Fibroblast of mammary gland (primary cell): ENCODE data around the gene FIG4.

Source experiments
- DNase-seq: peaks from one replicate; pipeline ENCODE4 v3.0.0-alpha.2; 2010; ENCODE audit warnings: low read depth
- H3K4me3 ChIP-seq: 2 replicates; pipeline ENCODE4 v1.5.1; 2011; ENCODE audit warnings: low read depth, mild to moderate bottlenecking, low read length, moderate library complexity; ENCODE audit not compliant: control insufficient read depth
- CTCF ChIP-seq: conservative IDR thresholded peaks from 2 replicates; pipeline ENCODE4 v1.5.1; 2011; ENCODE audit warnings: low read depth, low read length, inconsistent platforms; ENCODE audit not compliant: control insufficient read depth, insufficient read depth

Gene FIG4

GRCh38 chr6:109686566-109687265 lies 4.4 kb upstream of the FIG4 start:
- DNase-seq = peak; percentile 44
- H3K4me3 ChIP-seq = no peak overlapping the region
- TF ChIP-seq CTCF = no peak

- no peak overlapping the region for H3K4me3 ChIP-seq
- peak; percentile 99 for DNase-seq
- no peak for TF ChIP-seq CTCF
Observed at GRCh38 chr6:109687271-109687761, 3.8 kb upstream of the FIG4 start.

GRCh38 chr6:109690373-109690736 lies 741 bp upstream of the FIG4 start:
- DNase-seq = no peak
- H3K4me3 ChIP-seq = peak overlapping the region; percentile 81
- no peak for TF ChIP-seq CTCF

- no peak for DNase-seq
- TF ChIP-seq CTCF = no peak
Observed at GRCh38 chr6:109693111-109693510, 2.0 kb downstream of the FIG4 start.

GRCh38 chr6:109695468-109695867 lies 4.4 kb downstream of the FIG4 start:
- no peak overlapping the region for H3K4me3 ChIP-seq
- no peak for TF ChIP-seq CTCF
- DNase-seq = no peak

More at GRCh38 chr6:109693111-109693510, 2.0 kb downstream of the FIG4 start:
- no peak overlapping the region for H3K4me3 ChIP-seq

- no peak for DNase-seq
- TF ChIP-seq CTCF = no peak
- no peak overlapping the region for H3K4me3 ChIP-seq
Observed at GRCh38 chr6:109696355-109696754, 5.3 kb downstream of the FIG4 start.
